NCI-H146 (cell line): ENCODE measurements around the gene ALOX15B.
"Not testable (repeated sequence)": the region's sequence is repeated elsewhere in the genome, so short reads cannot be mapped to it uniquely, and the experiment has no call there.

Source experiments
- DNase-seq: peaks from one replicate; lab custom pipeline; 2025; lab: John Stamatoyannopoulos, UW

ALOX15B gene

DNA sequence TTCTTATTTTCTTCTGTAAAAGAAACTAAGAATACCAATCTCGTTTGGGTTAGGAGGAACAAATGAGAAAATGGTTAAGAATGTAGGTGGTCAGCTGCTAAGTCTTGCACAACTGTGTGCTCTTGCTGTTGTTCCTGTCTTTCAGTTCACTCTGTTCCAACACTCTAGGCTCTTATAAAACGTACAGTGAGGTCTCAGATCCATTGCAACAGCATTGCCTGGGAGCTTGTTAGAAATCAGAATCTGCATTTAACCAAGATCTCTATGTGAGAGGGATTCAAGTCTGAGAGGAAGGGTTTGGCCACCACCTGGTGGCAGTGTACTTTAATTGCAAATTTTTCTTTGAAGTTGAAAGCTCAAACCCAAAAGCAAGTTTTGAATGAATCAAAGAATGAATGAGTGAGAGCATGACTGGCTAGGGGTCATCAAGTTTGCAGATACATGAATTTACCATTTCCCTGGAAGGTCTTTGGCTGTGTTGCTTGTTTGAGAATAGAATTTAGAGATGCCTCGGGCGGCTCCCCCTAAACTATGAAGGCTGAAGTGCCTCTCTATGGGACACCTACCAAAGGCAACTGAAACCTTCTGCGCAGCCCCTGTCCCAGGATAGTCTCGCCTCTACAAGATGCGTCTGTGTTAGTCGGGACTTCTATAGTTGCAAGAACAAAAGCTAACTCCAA is 2.5 kb downstream of the ALOX15B start:
- DNase-seq = peak; percentile 31

DNA sequence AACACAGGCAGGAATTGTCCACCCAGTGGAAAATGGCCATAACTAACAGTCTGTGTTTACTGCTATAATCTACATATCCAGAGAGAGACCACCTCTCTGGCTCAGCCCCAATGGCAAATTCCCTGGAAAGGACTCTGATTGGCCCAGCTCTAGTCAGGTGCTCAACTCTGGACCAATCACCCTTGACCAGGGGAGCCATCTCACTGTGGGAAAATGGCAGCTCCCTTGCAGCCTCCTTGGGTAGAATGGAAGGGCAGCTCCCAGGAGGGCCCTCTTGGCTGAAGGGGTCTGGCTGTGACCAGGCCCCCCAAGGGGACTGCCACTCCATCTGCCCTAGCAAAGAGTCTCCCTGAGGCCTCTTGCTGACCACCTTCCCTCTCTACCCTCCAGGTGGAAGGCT is 3.1 kb downstream of the ALOX15B start:
- no peak for DNase-seq

DNA sequence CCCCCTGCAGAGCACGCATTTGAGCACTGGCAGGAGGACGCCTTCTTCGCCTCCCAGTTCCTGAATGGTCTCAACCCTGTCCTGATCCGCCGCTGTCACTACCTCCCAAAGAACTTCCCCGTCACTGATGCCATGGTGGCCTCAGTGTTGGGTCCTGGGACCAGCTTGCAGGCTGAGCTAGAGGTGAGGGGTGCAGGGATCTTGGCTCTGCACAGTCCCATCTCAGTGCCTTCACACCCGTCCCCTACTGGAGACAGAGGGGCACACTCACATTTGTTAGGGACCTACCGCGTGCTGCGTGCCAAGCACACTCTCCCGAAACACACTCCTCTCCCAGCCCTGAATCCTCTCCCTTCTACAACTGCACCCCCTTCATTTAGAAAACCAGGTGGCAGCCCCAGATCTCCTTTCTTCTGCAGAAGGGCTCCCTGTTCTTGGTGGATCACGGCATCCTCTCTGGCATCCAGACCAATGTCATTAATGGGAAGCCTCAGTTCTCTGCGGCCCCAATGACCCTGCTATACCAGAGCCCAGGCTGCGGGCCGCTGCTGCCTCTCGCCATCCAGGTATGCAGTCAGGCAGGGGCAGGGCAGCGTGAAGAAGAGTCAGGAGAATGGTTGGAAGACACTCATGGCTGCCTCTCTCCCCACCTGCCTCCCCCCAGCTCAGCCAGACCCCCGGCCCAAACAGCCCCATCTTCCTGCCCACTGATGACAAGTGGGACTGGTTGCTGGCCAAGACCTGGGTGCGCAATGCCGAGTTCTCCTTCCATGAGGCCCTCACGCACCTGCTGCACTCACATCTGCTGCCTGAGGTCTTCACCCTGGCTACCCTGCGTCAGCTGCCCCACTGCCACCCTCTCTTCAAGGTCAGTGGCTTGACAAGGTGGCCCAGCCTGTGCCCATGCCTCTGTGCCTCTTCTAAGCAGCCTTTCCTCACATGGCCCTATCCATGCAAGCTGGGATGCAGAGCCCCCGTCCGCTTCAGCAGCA is 6.3 kb downstream of the ALOX15B start:
- no peak for DNase-seq

DNA sequence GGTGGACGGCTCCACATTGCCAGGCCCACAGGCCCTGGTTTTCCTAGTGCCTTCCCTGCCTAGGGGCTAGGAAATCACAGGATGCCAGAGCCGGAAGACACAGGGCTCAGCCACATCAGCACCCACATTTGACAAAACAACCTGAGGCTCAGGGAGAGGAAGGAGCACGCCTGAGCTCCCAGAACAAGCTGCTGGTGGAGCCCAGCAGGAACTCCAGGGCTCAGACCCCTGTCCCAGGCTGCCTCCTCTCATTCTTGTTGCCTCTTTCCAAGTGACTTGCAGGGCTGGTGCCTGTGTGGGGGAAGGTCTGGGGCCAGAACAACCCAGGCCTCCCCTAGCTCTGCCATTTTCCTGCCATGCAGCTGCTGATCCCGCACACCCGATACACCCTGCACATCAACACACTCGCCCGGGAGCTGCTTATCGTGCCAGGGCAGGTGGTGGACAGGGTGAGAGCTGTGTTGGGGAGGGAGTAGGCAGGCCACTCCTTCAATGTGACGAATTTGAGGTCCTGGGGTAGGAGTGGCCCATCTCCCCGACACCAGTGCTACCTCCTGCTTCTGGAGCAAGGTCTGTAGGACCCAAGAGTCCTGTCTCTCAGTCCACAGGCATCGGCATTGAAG is 7.6 kb downstream of the ALOX15B start:
- no peak for DNase-seq

DNA sequence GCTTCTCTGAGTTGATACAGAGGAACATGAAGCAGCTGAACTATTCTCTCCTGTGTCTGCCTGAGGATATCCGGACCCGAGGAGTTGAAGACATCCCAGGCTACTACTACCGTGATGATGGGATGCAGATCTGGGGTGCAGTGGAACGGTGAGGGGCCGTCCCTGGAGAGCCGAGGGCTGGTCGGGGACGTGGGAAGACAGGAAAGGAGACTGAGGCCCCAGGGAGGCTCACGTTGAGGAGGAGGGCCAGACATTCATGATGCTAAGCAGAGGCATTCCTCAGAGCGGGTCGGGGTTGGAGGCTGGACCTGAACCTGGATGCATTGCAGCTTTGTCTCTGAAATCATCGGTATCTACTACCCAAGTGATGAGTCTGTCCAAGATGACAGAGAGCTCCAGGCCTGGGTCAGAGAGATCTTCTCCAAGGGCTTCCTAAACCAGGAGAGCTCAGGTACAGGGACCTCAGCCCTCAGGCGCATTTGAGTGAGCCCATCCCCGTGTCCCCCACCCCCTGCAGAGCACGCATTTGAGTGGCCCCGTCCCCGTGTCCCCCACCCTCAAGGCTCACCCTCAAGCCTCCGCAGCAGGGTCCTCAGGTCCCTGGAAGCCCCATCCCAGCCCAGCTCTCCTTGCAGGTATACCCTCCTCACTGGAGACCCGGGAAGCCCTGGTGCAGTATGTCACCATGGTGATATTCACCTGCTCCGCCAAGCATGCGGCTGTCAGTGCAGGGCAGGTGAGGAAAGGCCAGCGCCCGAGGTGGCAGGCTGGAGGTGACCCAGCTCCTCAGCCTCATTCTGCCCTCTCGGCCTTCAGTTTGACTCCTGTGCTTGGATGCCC is 8.3 kb downstream of the ALOX15B start:
- no peak for DNase-seq

DNA sequence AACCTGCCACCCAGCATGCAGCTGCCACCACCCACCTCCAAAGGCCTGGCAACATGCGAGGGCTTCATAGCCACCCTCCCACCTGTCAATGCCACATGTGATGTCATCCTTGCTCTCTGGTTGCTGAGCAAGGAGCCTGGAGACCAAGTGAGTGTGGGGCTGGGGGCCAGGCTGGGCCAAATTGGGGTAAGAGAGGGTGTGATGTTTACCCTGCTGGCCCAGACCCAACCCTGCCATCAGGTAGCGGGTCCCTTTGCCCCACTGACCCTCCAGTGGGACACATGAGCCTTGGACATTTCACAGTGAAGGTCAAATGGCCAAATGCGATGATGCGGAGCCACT is 8.9 kb downstream of the ALOX15B start:
- DNase-seq = no peak

DNA sequence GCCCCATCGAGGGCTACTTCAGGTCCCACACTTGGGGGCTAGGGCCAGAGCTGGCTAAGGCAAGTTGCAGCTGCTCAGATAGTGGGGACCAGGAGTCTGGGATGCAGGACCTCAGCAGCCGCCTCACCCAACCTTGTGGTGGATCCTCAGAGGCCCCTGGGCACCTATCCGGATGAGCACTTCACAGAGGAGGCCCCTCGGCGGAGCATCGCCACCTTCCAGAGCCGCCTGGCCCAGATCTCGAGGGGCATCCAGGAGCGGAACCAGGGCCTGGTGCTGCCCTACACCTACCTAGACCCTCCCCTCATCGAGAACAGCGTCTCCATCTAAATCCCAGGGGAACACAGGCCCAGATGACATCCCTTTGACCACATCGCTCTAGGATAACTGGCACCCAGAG is 9.4 kb downstream of the ALOX15B start:
- DNase-seq = no peak

DNA sequence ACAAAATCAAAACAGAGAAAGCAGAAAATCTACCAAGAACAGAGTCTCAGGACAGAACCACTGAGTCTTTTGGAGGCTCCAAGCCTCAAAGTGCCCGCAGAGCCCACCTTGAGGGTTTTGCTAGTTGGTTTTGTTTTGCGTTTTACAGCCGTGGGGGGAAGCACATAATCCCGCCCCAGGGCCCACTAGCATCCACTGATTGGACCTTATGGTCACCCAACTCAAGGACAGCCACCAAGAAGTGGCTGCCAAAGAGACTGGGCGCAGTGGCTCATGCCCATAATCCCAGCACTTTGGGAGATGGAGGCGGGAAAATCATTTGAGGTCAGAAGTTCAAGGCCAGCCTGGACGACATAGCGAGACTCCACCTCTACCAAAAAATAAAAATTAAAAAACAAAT is 9.9 kb downstream of the ALOX15B start:
- no peak for DNase-seq

DNA sequence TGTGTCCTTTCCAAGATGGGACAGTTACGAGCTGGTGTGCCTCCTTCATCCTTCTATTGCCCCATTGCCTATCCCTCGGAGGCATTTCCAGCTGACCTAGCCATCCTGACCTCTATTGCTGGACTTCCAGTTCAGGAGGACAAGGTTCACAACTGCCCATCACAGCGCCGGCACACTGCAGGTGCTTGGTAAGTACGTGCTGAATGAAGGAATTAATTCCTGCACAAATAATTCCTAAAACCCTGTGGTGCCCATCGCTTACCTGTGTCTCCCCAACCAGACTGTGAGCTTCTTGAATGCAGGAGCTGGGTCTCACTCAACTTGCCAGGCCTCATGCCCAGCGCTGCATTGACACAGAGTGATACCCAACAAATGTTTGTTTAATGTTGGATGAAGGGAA is 13.0 kb downstream of the ALOX15B start:
- DNase-seq = no peak

DNA sequence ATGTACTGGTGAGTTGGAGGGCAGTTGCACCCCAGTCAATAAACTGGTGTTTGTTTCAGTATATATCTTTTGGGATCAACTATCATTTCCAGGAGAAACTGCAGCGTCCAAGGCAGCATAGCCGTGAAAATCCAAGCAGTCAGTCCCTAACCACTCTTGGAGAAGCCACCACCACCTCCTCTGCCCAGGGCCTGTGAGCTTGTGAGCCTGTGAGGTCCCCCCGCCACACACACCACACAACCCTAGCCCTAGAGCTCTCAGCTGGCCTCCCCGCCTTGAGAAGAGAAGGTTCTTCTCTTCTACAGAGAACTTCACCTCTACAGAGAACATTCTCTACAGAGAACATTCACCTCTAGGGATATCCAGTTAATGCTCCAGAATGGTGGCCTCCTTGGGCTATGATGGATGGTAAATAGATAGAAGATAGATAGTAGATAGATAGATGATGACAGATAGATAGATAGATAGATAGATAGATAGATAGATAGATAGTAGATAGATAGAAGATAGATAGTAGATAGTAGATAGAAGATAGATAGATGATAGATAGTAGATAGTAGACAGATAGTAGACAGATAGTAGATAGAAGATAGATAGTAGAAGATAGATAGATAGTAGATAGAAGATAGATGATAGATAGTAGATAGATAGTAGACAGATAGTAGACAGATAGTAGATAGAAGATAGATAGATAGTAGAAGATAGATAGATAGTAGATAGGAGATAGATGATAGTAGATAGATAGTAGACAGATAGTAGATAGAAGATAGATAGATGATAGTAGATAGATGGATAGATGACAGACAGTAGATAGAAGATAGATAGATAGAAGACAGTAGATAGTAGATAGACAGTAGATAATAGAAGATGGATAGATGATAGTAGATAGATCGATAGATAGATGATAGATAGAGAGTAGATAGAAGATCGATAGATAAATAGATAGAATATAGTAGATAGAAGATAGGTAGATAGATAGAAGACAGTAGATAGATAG is 13.7 kb downstream of the ALOX15B start:
- no peak for DNase-seq

DNA sequence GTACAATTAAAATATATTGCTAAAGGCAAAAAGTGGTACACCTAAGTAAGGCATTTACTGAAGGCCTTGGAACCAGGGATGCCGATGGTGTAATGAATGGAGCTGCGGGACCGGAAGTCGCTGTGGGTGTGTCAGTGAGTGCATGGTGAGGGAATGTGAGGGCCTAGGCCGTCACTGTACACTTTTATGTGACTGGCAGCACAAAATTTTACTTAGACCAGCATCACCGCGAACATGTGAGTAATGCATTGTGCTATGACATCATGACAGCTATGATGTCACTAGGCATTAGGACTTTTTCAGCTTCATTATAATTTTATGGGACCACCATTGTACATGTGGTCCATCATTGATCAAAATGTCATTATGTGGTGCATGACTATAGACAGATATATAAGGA is 14.7 kb downstream of the ALOX15B start:
- no peak for DNase-seq

DNA sequence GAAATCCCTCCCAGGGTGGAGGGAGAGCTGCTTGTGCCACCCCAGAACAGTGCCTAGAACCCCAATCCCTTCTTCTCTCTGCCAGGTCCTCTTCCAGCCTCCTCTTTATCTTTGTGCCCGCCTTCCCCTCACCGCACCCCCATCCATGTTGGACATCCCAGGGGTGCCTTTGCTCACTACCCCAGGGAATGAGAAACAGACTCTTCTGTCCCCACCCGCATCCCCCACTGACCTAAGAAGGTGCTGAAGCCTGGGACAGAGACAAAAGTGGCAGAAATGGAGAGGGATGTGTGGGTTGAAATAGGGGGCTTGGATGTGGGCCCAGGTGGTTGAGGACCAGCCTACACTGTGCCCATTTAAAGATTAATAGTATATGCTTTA is 17.0 kb downstream of the ALOX15B start:
- no peak for DNase-seq

DNA sequence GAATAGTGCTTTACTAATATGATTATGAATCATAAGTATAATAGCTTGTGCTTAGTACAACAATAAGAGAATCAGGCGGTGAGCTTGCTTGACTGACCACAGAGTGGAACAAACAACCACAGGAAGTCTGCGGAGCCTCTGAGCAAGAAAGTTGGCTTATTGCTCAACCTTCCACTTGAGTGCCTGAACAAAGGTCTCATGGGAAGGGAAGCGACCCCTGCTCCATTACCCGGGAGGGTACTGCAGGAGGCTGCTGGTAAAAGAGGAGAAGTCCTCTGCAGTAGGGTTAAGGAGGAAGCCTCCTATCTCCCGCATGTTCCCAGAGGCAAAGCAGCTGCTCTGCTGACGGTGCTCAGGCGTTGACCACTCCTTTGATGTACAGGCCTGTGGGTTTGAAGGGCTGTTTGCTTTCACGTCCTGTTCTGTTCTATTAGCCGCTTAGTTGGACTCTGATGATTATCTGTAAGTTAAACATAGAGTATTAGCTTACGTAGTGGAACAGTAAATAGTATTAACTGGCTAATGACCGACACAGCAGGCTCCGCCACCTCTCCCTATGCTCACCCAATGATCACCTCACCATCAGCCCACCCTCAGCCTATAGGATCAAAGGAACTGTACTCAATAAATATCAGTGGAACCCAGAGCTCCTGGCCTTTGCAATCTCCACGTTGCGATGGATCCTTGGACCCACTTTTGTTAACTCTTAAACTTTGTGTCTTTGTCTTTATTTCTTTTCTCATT is 17.5 kb downstream of the ALOX15B start:
- peak; percentile 81 for DNase-seq

DNA sequence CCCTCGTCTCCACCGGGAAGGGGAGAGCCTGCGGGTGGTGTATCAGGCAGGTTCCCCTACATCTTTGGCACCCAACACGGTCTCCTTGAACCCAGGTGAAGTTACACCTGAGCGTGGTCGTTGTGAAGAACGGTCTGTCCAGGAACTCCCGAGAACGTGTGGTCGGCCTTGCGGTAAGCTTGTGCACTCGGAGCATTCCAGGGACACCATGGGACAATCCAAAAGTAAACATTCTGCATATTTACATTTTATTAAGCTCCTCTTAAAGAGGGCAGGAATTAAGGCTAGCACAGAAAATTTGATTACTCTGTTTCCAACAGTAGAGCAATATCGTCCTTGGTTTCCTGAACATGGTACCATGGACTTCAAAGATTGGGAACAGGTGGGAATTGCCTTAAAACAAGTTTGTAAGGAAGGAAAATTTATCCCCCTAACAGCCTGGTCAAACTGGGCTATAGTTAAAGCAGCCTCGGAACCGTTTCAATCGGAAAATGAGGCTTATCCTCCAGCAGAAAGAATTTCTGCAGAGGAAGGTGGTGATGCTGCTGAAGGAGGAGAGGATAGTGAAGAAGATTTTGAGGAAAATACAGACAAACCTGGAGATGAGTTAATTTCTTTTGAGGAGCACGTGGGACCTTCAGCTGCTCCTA is 18.2 kb downstream of the ALOX15B start:
- DNase-seq = no peak

DNA sequence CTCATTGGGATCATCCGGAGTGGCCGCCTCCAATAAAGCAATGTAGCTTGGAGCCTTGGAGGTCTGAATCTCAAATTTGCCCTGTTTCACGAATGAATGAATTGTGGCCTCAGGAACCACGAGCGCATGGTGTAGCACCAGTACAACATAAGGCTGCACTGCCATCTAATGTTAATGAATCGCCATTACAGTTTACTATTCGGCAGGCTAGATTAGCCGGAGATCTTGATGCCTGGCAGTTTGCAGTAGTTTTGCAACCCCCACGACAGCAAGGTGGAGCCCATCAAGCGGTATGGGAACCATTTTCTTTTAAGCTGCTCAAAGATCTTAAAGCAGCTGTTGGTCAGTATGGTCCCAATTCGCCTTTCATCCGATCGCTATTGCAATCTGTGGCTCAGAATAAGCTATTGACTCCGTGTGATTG is 18.8 kb downstream of the ALOX15B start:
- DNase-seq = peak; percentile 72

DNA sequence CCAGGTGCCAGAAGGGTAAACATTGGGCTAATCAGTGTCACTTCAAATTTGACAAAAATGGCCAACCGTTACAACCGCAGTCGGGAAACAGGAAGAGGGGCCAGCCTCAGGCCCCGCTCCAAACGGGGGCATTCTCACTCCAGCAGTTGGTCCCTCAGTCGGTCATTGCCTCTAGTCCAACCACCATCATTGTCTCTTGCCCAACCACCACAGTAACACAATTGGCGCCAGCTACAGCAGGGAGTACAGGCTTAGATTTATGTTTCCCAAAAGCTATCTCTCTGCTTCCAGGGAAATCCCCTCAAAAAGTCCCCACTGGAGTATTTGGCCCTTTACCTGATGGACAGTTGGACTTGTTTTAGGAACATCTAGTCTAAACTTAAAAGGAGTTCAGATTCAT is 20.3 kb downstream of the ALOX15B start:
- DNase-seq = no peak

DNA sequence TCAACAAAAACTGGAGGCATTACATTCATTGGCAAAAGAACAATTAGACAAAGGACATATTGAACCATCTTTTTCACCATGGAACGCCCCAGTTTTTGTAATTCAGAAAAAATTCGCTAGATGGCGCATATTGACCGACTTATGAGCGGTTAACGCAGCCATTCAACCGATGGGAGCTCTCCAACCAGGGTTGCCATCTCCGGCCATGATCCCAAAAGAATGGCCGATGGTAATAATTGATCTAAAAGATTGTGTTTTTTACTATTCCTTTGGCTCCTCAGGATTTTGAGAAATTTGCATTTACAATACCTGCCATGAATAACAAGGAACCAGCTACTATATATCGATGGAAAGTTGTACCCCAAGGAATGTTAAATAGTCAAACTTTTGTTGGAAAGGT is 21.4 kb downstream of the ALOX15B start:
- peak; percentile 64 for DNase-seq

DNA sequence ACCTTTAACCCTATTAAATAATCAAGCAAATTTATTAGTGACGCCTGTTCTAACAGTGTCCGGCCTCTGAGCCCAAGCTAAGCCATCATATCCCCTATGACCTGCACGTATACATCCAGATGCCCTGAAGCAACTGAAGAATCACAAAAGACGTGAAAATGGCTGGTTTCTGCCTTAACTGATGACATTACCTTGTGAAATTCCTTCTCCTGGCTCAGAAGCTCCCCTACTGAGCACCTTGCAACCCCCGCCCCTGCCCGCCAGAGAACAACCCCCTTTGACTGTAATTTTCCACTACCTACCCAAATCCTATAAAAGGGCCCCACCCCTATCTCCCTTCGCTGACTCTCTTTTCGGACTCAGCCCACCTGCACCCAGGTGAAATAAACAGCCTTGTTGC is 23.0 kb downstream of the ALOX15B start:
- DNase-seq = not testable (repeated sequence)

DNA sequence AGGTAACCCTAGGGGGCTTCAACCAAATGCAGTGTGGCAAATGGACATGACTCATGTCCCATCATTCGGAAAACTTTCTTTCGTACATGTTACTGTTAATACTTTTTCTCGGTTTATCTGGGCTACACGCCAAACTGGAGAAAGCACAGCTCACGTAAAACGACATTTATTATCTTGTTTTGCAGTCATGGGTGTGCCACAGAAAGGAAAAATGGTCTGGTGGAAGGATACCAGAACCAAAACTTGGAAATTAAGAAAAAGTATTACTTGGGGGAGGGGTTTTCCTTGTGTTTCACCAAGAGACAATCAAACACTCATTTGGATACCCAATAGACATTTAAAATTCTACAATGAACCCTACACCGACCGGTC is 23.6 kb downstream of the ALOX15B start:
- DNase-seq = no peak
